Fibroblast of villous mesenchyme (primary cell): ENCODE data around the gene PGRMC2. TPM values are rescaled to one million over a fixed set of nuclear protein-coding genes. Genes with fewer than 3 reads are reported as not detected.
A peak's percentile ranks its signal among the peaks of the same experiment; 100 is the strongest.

Experiments
- DNase-seq: peaks from one replicate; pipeline ENCODE4 v3.0.0-alpha.2; 2010; ENCODE audit warnings: low read depth
- H3K4me3 ChIP-seq: 2 replicates; pipeline ENCODE4 v1.5.1; 2011; ENCODE audit warnings: low read depth, mild to moderate bottlenecking, low read length
- CTCF ChIP-seq: IDR thresholded peaks from 2 replicates; pipeline ENCODE4 v1.5.1; 2012; ENCODE audit warnings: low read depth, mild to moderate bottlenecking, low read length; ENCODE audit not compliant: insufficient read depth
- total RNA-seq: library from RNA; depleted of rRNA; stranded (reverse); fragments of >200 nt; gene quantifications from 2 replicates; pipeline ENCODE4 v1.2.3, GENCODE V29; 2012

PGRMC2 gene
- total RNA-seq, 1 donor, result 60.5 TPM

- TF ChIP-seq CTCF, result no peak
- peak; percentile 70 for DNase-seq
- no peak overlapping the region for H3K4me3 ChIP-seq
Observed at GRCh38 chr4:128303986-128304385, 16.4 kb upstream of the PGRMC2 start.

GRCh38 chr4:128303405-128303785, 15.8 kb upstream of the PGRMC2 start:
- no peak overlapping the region for H3K4me3 ChIP-seq
- no peak for TF ChIP-seq CTCF
- DNase-seq, result no peak

GRCh38 chr4:128301979-128302378, 14.4 kb upstream of the PGRMC2 start:
- H3K4me3 ChIP-seq, result no peak overlapping the region
- no peak for TF ChIP-seq CTCF
- no peak for DNase-seq

GRCh38 chr4:128299848-128300247, 12.2 kb upstream of the PGRMC2 start:
- no peak for TF ChIP-seq CTCF
- DNase-seq, result peak; percentile 64
- no peak overlapping the region for H3K4me3 ChIP-seq

- H3K4me3 ChIP-seq, result no peak overlapping the region
- no peak for DNase-seq
- no peak for TF ChIP-seq CTCF
Observed at GRCh38 chr4:128298852-128299251, 11.2 kb upstream of the PGRMC2 start.

GRCh38 chr4:128298146-128298758, 10.6 kb upstream of the PGRMC2 start:
- no peak for DNase-seq
- TF ChIP-seq CTCF, result no peak
- H3K4me3 ChIP-seq, result no peak overlapping the region

GRCh38 chr4:128295255-128295654, 7.6 kb upstream of the PGRMC2 start:
- TF ChIP-seq CTCF, result no peak
- no peak for DNase-seq

More at GRCh38 chr4:128295255-128295654, 7.6 kb upstream of the PGRMC2 start:
- H3K4me3 ChIP-seq, result no peak overlapping the region
